Psoas muscle (tissue), 8 donors: Measurements from ENCODE around the gene TCF15. TPM values are rescaled to one million over a fixed set of nuclear protein-coding genes. Genes with fewer than 3 reads are reported as not detected.
A peak's percentile ranks its signal among the peaks of the same experiment; 100 is the strongest.

Source experiments
- ATAC-seq, 4 donors: fragments of 200-7000 bp; cut with Tn5 transposase; one replicate each; pipeline ENCODE4 v1.9.1; 2020; ENCODE audit warnings: moderate library complexity in 3 of 4, mild to moderate bottlenecking in 2 of 4
- DNase-seq, 2 donors: peaks; one replicate each; pipeline ENCODE4 v3.0.0-alpha.2; 2020
- H3K27ac ChIP-seq: fragments of 200-600 bp; one replicate; pipeline ENCODE4 v1.8.0; 2022
- H3K27me3 ChIP-seq, 3 donors: fragments of 200-600 bp in 1 of 3; one replicate each; pipeline versions ENCODE4 v1.6.1 to v1.8.0; 2013 to 2022; ENCODE audit warnings: low read length in 2 of 3, mild to moderate bottlenecking in 2 of 3, moderate library complexity in 1 of 3; ENCODE audit not compliant: insufficient read depth in 3 of 3
- H3K36me3 ChIP-seq, 2 donors: fragments of 200-600 bp in 1 of 2; one replicate each; pipeline versions ENCODE4 v1.6.1 to v1.8.0; 2013 to 2022; ENCODE audit warnings: low read depth in 1 of 2, mild to moderate bottlenecking in 1 of 2, moderate library complexity in 1 of 2; ENCODE audit not compliant: insufficient read depth in 1 of 2
- H3K4me1 ChIP-seq: fragments of 200-600 bp; one replicate; pipeline ENCODE4 v1.8.0; 2022
- H3K4me3 ChIP-seq: fragments of 200-600 bp; one replicate; pipeline ENCODE4 v1.8.0; 2022; ENCODE audit warnings: mild to moderate bottlenecking
- H3K9me3 ChIP-seq: fragments of 200-600 bp; one replicate; pipeline ENCODE4 v1.8.0; 2022
- CTCF ChIP-seq: fragments of 200-600 bp; IDR thresholded peaks from one replicate; pipeline ENCODE4 v1.8.0; 2022; ENCODE audit warnings: antibody characterized with exemption
- WGBS, 3 donors: extraction: QIAGEN DNeasy Blood & Tissue Kit; methylation state at CpG; one replicate each; pipeline versions ENCODE4 v1.1.6 to v1.1.7; 2013; 5-methylcytosine and 5-hydroxymethylcytosine counted together
- intact Hi-C, 2 donors: fragments of 100-400 bp; cut with DNase I; formaldehyde crosslinking; loops; one replicate each; pipeline versions ENCODE4 v1.11.0 to v1.14.2; 2022
- polyA plus RNA-seq, 3 donors: library from polyadenylated mRNA; stranded (reverse); fragments of 200-250 nt; gene quantifications; one replicate each; pipeline ENCODE4 v1.2.3, GENCODE V29; 2013
- total RNA-seq, 4 donors: library from RNA; stranded (reverse); fragmentation: NEBNext Ultra II Directional in 2 of 4; extraction: Animal tissue kit (Norgen Biotek cat#: 25700) in 2 of 4; gene quantifications; one replicate each; pipeline versions ENCODE4 v1.2.1 to v1.2.4, GENCODE V29; 2021 to 2023
- donor health status: healthy with polysubstance abuse.
- donor health status: DM: no; HTN: no; CAD: no; lungs with moderate emphysema.
- donor health status: Bipolar disorder and iron deficiency.
- donor health status: healthy.
- donor health status: DM: yes; HTN: yes; CAD: no.
- donor health status: DM: no; HTN: no; CAD: no.
- donor health status: DM: no; HTN: no; CAD: no.
- donor health status: DM: yes; HTN: yes; CAD: no.

Gene TCF15
- total and polyA plus RNA-seq, 7 donors, result 3.0 to 10.6 (median 5.1) TPM

GRCh38 chr20:563187-563586 is 46.9 kb downstream of the TCF15 start:
- no peak for TF ChIP-seq CTCF
- Histone ChIP-seq H3K4me1 (peaks cover 4% of the 10 kb centered on the region), H3K4me3 (no peak overlapping the region), H3K36me3 (no peaks in the 10 kb centered on the region), H3K27me3 (no peaks in the 10 kb centered on the region), H3K9me3 (no peaks in the 10 kb centered on the region), H3K27ac (no peak overlapping the region)
- no peak for DNase-seq
- no peak for ATAC-seq
- 70 to 85% (median 82%) methylated on average over 5 of the region's 5 CpGs for WGBS, 3 donors
- intact Hi-C loops, result loop anchor here (2.0 to 5.0 kb wide), 3 partner anchors 84 to 104 kb away; no protein-coding TSS in a partner anchor

GRCh38 chr20:562232-562897 is 47.7 kb downstream of the TCF15 start:
- H3K27me3 ChIP-seq, result no peaks in the 10 kb centered on the region

GRCh38 chr20:561437-562231 is 48.5 kb downstream of the TCF15 start:
- peak; percentile 76 to 91 (median 82) for ATAC-seq
- H3K4me1 ChIP-seq, result peaks cover 4% of the 10 kb centered on the region
- intact Hi-C loops, result loop anchor here (1.0 to 5.0 kb wide), 6 partner anchors 84 to 178 kb away; no protein-coding TSS in a partner anchor
- WGBS, 3 donors, result 30 to 40% (median 30%) methylated on average over 12 of the region's 12 CpGs
- H3K36me3 ChIP-seq, result no peaks in the 10 kb centered on the region
- no peak overlapping the region for H3K27ac ChIP-seq
- DNase-seq, result peak; percentile 45 to 66
- no peak overlapping the region for H3K4me3 ChIP-seq
- peak; percentile 96 for TF ChIP-seq CTCF
- no peaks in the 10 kb centered on the region for H3K9me3 ChIP-seq
- H3K27me3 ChIP-seq, result no peaks in the 10 kb centered on the region

More at GRCh38 chr20:562232-562897, 47.7 kb downstream of the TCF15 start:
- Histone ChIP-seq H3K36me3 (no peaks in the 10 kb centered on the region), H3K9me3 (no peaks in the 10 kb centered on the region), H3K27ac (no peak overlapping the region), H3K4me3 (no peak overlapping the region), H3K4me1 (peaks cover 4% of the 10 kb centered on the region)
- no peak for TF ChIP-seq CTCF
- intact Hi-C loops, result loop anchor here (1.0 to 5.0 kb wide), 4 partner anchors 83 to 105 kb away; no protein-coding TSS in a partner anchor
- ATAC-seq (no peak), DNase-seq (no peak)
- 73 to 83% (median 75%) methylated on average over 5 of the region's 5 CpGs for WGBS, 3 donors

GRCh38 chr20:560680-561079 is 49.4 kb downstream of the TCF15 start:
- Histone ChIP-seq H3K27me3 (no peaks in the 10 kb centered on the region), H3K27ac (no peak overlapping the region), H3K4me3 (no peak overlapping the region), H3K9me3 (no peaks in the 10 kb centered on the region), H3K4me1 (peaks cover 4% of the 10 kb centered on the region), H3K36me3 (no peaks in the 10 kb centered on the region)
- no peak for ATAC-seq
- no peak for DNase-seq
- 50 to 63% (median 52%) methylated on average over 2 of the region's 2 CpGs for WGBS, 3 donors
- intact Hi-C loops, result loop anchor here (1.0 to 5.0 kb wide), 4 partner anchors 87 to 179 kb away; no protein-coding TSS in a partner anchor
- no peak for TF ChIP-seq CTCF
